ENCODE results near the gene BAG1. TPM values are rescaled to one million over a fixed set of nuclear protein-coding genes. Genes with fewer than 3 reads are reported as not detected.

BAG1 gene
- total and polyA plus RNA-seq, 2 donors from 2014 or later, result 134 to 268 TPM

DNA sequence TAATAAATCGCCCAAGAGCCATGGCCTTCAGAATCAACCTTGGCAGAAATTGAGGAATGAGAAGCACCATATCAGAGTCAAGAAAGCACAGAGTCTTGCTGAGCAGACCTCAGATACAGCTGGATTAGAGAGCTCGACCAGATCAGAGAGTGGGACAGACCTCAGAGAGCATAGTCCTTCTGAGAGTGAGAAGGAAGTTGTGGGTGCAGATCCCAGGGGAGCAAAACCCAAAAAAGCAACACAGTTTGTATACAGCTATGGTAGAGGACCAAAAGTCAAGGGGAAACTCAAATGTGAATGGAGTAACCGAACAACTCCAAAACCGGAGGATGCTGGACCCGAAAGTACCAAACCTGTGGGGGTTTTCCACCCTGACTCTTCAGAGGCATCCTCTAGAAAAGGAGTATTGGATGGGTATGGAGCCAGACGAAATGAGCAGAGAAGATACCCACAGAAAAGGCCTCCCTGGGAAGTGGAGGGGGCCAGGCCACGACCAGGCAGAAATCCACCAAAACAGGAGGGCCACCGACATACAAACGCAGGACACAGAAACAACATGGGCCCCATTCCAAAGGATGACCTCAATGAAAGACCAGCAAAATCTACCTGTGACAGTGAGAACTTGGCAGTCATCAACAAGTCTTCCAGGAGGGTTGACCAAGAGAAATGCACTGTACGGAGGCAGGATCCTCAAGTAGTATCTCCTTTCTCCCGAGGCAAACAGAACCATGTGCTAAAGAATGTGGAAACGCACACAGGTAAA, 30.3 kb upstream of the BAG1 start:
- no peaks in the 10 kb centered on the region for H3K27me3 ChIP-seq (ENCODE audit: control insufficient read depth, insufficient read depth, low read length)
- H3K4me3 ChIP-seq (ENCODE audit: low read length in 3 of 3), result no peak overlapping the region
- no peaks in the 10 kb centered on the region for H3K9me3 ChIP-seq (ENCODE audit: control insufficient read depth in 2 of 3, insufficient read depth in 1 of 3, low read length in 3 of 3)
- no peak overlapping the region for H3K9ac ChIP-seq (ENCODE audit: low read length in 3 of 3)
- H3K4me1 ChIP-seq (ENCODE audit: control insufficient read depth in 2 of 3, insufficient read depth in 2 of 3, low read depth in 1 of 3, low read length in 3 of 3), result peaks cover 0 to 26% (median 24%) of the 10 kb centered on the region in 3 donors
- no peak for DNase-seq
- no peak for FAIRE-seq
- H3K27ac ChIP-seq (ENCODE audit: low read depth in 2 of 2, low read length in 2 of 2), result no peak overlapping the region
- no peak for TF ChIP-seq CTCF (IDR thresholded peaks at IDR 0.05; ENCODE audit: borderline replicate concordance, extremely low read depth, insufficient read depth)
- intact Hi-C loops (cut with DNase I), result no loop called here
- peaks cover 9 to 39% (median 27%) of the 10 kb centered on the region in 3 donors for H3K36me3 ChIP-seq (ENCODE audit: control insufficient read depth in 2 of 3, insufficient read depth in 3 of 3, low read length in 3 of 3)

DNA sequence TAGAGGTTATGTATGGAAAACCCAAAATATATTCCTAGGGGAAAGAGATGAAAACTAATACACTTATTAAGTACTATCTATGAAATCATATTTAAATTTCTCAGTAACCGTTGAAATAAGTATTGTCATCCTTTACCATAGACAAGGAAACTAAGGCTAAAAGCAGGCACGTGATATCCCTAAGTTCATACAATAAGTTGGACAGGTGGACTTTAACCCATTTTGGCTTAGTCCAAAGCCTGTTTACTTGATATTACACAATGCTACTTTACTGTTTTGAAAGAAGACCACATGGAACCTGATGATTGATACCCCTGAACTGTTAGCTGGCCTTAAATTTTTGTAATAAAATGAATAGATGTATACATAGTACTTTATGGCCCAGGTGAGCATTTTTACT, 29.3 kb upstream of the BAG1 start:
- Histone ChIP-seq H3K36me3 (ENCODE audit: control insufficient read depth in 2 of 3, insufficient read depth in 3 of 3, low read length in 3 of 3) (peaks cover 9 to 39% (median 27%) of the 10 kb centered on the region in 3 donors), H3K27ac (ENCODE audit: low read depth in 2 of 2, low read length in 2 of 2) (no peak overlapping the region), H3K4me1 (ENCODE audit: control insufficient read depth in 2 of 3, insufficient read depth in 2 of 3, low read depth in 1 of 3, low read length in 3 of 3) (peaks cover 0 to 26% (median 24%) of the 10 kb centered on the region in 3 donors), H3K27me3 (ENCODE audit: control insufficient read depth, insufficient read depth, low read length) (no peaks in the 10 kb centered on the region), H3K9ac (ENCODE audit: low read length in 3 of 3) (no peak overlapping the region), H3K4me3 (ENCODE audit: low read length in 3 of 3) (no peak overlapping the region), H3K9me3 (ENCODE audit: control insufficient read depth in 2 of 3, insufficient read depth in 1 of 3, low read length in 3 of 3) (no peaks in the 10 kb centered on the region)
- FAIRE-seq, result no peak
- no peak for DNase-seq
- no peak for TF ChIP-seq CTCF (IDR thresholded peaks at IDR 0.05; ENCODE audit: borderline replicate concordance, extremely low read depth, insufficient read depth)
- intact Hi-C loops (cut with DNase I), result no loop called here

DNA sequence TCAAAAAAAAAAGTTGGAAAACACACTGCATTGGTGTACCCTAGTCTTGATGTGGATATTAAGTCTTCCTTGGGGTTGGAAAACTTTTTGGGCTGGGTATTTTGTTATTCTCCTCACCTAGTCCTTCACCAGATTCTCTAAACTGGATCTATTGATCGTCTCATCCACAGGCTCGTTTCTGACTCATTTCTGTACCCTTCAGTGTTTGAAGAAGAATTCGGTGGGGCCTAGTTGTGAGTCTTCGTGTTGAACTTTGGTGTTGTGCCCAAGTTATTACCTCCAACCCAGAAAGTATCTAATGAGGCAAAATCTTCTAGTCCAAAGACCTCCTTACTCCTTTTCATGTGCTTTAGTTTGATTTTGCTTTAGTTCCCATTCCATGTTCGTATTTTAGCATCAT, 27.4 kb upstream of the BAG1 start:
- H3K27me3 ChIP-seq (ENCODE audit: control insufficient read depth, insufficient read depth, low read length), result no peaks in the 10 kb centered on the region
- peak overlapping the region in 1 of 3 donors; percentile 9 for H3K4me3 ChIP-seq (ENCODE audit: low read length in 3 of 3)
- no peak overlapping the region for H3K27ac ChIP-seq (ENCODE audit: low read depth in 2 of 2, low read length in 2 of 2)
- no peaks in the 10 kb centered on the region for H3K9me3 ChIP-seq (ENCODE audit: control insufficient read depth in 2 of 3, insufficient read depth in 1 of 3, low read length in 3 of 3)
- intact Hi-C loops (cut with DNase I), result no loop called here
- TF ChIP-seq CTCF (IDR thresholded peaks at IDR 0.05; ENCODE audit: borderline replicate concordance, extremely low read depth, insufficient read depth), result no peak
- peaks cover 0 to 16% (median 15%) of the 10 kb centered on the region in 3 donors for H3K4me1 ChIP-seq (ENCODE audit: control insufficient read depth in 2 of 3, insufficient read depth in 2 of 3, low read depth in 1 of 3, low read length in 3 of 3)
- no peak for DNase-seq
- H3K9ac ChIP-seq (ENCODE audit: low read length in 3 of 3), result no peak overlapping the region
- peaks cover 5 to 23% (median 18%) of the 10 kb centered on the region in 3 donors for H3K36me3 ChIP-seq (ENCODE audit: control insufficient read depth in 2 of 3, insufficient read depth in 3 of 3, low read length in 3 of 3)
- no peak for FAIRE-seq

All from kidney (tissue), 14 donors.